Measurements from ENCODE around the gene ITGA11. TPM values are rescaled to one million over a fixed set of nuclear protein-coding genes. Genes with fewer than 3 reads are reported as not detected.

Gene ITGA11
- total and polyA plus RNA-seq, 2 donors (not counting 1 experiment from before 2014, with no cell fraction given), result 21.5 to 29.6 TPM

- Histone ChIP-seq H3K9ac (ENCODE audit: insufficient read depth, low read length) (no peak overlapping the region), H3K4me1 (ENCODE audit: control insufficient read depth, extremely low read depth, insufficient read depth, low read length) (no peaks in the 10 kb centered on the region), H3K9me3 (ENCODE audit: control insufficient read depth, insufficient read depth, low read depth, low read length) (no peaks in the 10 kb centered on the region), H4K20me1 (ENCODE audit: control insufficient read depth, extremely low read depth, insufficient read depth, low read length) (no peaks in the 10 kb centered on the region), H3K27ac (ENCODE audit: insufficient read depth, low read length) (no peak overlapping the region), H2AFZ (ENCODE audit: low read length) (no peak overlapping the region), H3K79me2 (ENCODE audit: control insufficient read depth, insufficient read depth, low read length) (no peaks in the 10 kb centered on the region), H3K4me3 (replicated peaks in 1 of 4; ENCODE audit: control extremely low read depth in 1 of 4, insufficient read depth in 1 of 4, low read depth in 3 of 4, low read length in 4 of 4) (no peak overlapping the region), H3K27me3 (ENCODE audit: control insufficient read depth, insufficient read depth, low read length) (peaks cover 7% of the 10 kb centered on the region), H3K4me2 (ENCODE audit: extremely low read depth, insufficient read depth, low read length) (no peak overlapping the region), H3K36me3 (ENCODE audit: control insufficient read depth, insufficient read depth, low read length) (no peaks in the 10 kb centered on the region)
- TF ChIP-seq, protein P1, sequence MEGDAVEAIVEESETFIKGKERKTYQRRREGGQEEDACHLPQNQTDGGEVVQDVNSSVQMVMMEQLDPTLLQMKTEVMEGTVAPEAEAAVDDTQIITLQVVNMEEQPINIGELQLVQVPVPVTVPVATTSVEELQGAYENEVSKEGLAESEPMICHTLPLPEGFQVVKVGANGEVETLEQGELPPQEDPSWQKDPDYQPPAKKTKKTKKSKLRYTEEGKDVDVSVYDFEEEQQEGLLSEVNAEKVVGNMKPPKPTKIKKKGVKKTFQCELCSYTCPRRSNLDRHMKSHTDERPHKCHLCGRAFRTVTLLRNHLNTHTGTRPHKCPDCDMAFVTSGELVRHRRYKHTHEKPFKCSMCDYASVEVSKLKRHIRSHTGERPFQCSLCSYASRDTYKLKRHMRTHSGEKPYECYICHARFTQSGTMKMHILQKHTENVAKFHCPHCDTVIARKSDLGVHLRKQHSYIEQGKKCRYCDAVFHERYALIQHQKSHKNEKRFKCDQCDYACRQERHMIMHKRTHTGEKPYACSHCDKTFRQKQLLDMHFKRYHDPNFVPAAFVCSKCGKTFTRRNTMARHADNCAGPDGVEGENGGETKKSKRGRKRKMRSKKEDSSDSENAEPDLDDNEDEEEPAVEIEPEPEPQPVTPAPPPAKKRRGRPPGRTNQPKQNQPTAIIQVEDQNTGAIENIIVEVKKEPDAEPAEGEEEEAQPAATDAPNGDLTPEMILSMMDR (conservative IDR thresholded peaks at IDR 0.05 in 1 of 2, IDR thresholded peaks at IDR 0.05 in 1 of 2; ENCODE audit: low read depth in 1 of 2, low read length in 2 of 2), result no peak
- no peak for TF ChIP-seq EZH2 (IDR thresholded peaks at IDR 0.05; ENCODE audit: low read length, missing control alignments)
- no peak for DNase-seq (ENCODE audit: low read depth in 2 of 2)
These were observed 23.0 kb downstream of the ITGA11 start for GRCh38 chr15:68408971-68409370.

DNA sequence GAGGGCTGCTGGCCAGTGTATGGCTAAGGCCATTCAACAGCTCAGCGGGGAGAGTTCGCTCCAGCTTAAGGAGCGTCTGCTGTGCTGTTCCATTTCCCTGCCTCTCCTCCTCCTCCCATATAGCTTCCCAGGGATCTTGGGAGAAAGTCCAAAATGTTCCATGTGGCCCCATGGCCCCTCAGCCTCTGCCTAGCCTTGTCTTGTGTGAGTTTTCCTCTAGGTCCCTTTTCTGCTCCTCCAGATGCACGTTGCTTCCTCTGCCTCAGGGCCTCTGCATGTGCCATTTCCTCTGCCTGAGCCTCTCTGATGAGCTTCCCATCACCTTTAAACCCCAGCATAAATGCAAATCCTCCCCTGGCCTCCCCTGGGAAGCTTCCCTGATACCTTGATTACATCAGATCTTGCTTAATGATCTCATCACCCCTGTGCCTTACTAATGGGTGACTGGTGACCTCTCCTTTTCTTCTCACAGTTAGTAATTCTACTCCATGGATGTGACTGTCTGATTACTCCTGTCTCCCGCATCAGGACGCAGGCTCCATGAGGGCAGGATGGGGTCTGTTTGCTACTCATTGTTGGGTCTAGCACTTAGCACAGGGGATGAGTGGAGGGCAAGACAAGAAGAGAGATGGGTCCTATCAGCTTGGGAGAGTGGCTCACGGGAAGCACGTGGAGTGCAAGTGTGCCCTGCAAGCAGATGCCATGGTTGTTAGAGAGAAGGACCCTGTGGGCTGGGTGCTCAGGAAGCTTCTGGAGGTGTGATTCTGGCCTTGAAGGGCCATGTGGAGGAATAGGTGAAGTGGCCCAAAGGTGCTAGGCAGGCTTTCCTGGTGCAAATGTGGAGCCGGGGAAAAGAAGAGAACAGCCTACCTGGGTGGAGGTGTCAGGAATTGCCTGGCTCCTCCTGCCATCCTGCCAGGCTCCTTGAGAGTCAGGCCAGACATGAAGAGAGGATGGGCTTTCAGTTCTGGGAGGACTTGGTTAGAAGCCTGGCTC lies 23.8 kb downstream of the ITGA11 start:
- TF ChIP-seq, protein P1 (conservative IDR thresholded peaks at IDR 0.05 in 1 of 2, IDR thresholded peaks at IDR 0.05 in 1 of 2; ENCODE audit: low read depth in 1 of 2, low read length in 2 of 2), result no peak
- no peak overlapping the region for H3K4me2 ChIP-seq (ENCODE audit: extremely low read depth, insufficient read depth, low read length)
- H3K36me3 ChIP-seq (ENCODE audit: control insufficient read depth, insufficient read depth, low read length), result no peaks in the 10 kb centered on the region
- H3K79me2 ChIP-seq (ENCODE audit: control insufficient read depth, insufficient read depth, low read length), result no peaks in the 10 kb centered on the region
- H2AFZ ChIP-seq (ENCODE audit: low read length), result no peak overlapping the region
- H4K20me1 ChIP-seq (ENCODE audit: control insufficient read depth, extremely low read depth, insufficient read depth, low read length), result no peaks in the 10 kb centered on the region
- no peak for DNase-seq (ENCODE audit: low read depth in 2 of 2)
- no peak overlapping the region for H3K9ac ChIP-seq (ENCODE audit: insufficient read depth, low read length)
- no peak overlapping the region for H3K4me3 ChIP-seq (replicated peaks in 1 of 4; ENCODE audit: control extremely low read depth in 1 of 4, insufficient read depth in 1 of 4, low read depth in 3 of 4, low read length in 4 of 4)
- no peaks in the 10 kb centered on the region for H3K9me3 ChIP-seq (ENCODE audit: control insufficient read depth, insufficient read depth, low read depth, low read length)
- no peaks in the 10 kb centered on the region for H3K4me1 ChIP-seq (ENCODE audit: control insufficient read depth, extremely low read depth, insufficient read depth, low read length)
- H3K27me3 ChIP-seq (ENCODE audit: control insufficient read depth, insufficient read depth, low read length), result peaks cover 7% of the 10 kb centered on the region
- H3K27ac ChIP-seq (ENCODE audit: insufficient read depth, low read length), result no peak overlapping the region

DNA sequence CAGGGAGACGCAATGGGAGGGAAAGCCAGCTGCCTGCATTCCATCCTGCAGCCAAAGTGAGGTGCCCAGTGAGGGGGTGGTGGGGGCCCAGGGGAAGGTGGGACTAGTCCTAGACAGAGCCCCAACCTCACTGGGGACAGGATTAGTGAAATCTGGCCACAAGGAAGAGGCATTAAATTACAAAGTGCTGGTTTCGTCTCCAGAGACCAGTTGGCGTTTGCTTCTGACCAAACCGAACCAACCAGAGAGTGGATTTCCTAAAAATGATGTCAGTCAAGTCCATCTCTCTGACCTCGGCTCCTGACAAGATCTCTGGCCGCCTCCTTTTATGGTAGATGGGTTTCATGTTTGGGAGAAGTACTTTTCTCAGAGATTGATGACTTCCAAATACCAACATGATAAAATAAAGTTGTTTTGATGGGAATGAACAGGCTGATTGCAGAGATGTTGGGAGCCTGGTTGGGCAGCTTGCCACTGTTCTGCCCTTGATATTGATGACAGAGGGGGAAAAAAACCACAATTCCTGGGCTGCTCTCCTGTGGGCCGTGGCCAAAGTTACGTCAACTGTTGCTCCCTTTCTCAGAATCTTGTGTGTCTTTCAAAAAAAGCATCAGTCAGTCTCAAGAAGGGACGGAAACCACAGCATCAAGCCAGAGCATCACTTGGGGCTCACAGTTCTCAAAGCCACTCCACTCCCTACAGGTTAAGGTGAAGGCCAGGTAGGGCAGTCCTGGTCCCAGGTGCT lies 24.6 kb downstream of the ITGA11 start:
- Histone ChIP-seq H3K9ac (ENCODE audit: insufficient read depth, low read length) (no peak overlapping the region), H3K79me2 (ENCODE audit: control insufficient read depth, insufficient read depth, low read length) (no peaks in the 10 kb centered on the region), H3K4me2 (ENCODE audit: extremely low read depth, insufficient read depth, low read length) (no peak overlapping the region), H3K36me3 (ENCODE audit: control insufficient read depth, insufficient read depth, low read length) (no peaks in the 10 kb centered on the region), H2AFZ (ENCODE audit: low read length) (no peak overlapping the region), H3K27me3 (ENCODE audit: control insufficient read depth, insufficient read depth, low read length) (peaks cover 7% of the 10 kb centered on the region), H3K4me1 (ENCODE audit: control insufficient read depth, extremely low read depth, insufficient read depth, low read length) (no peaks in the 10 kb centered on the region), H3K27ac (ENCODE audit: insufficient read depth, low read length) (no peak overlapping the region), H3K9me3 (ENCODE audit: control insufficient read depth, insufficient read depth, low read depth, low read length) (no peaks in the 10 kb centered on the region), H4K20me1 (ENCODE audit: control insufficient read depth, extremely low read depth, insufficient read depth, low read length) (no peaks in the 10 kb centered on the region), H3K4me3 (replicated peaks in 1 of 4; ENCODE audit: control extremely low read depth in 1 of 4, insufficient read depth in 1 of 4, low read depth in 3 of 4, low read length in 4 of 4) (no peak overlapping the region)
- DNase-seq (ENCODE audit: low read depth in 2 of 2), result peak; percentile 49 to 88
- TF ChIP-seq EZH2 (IDR thresholded peaks at IDR 0.05; ENCODE audit: low read length, missing control alignments), result no peak
- TF ChIP-seq, protein P1 (conservative IDR thresholded peaks at IDR 0.05 in 1 of 2, IDR thresholded peaks at IDR 0.05 in 1 of 2; ENCODE audit: low read depth in 1 of 2, low read length in 2 of 2), result no peak

Data from fibroblast of lung (primary cell).